Adipocyte (in vitro differentiated cells): ENCODE measurements around the gene ABHD17B.

ENCODE experiments used
- DNase-seq: peaks from one replicate; pipeline ENCODE4 v3.0.0-alpha.2; 2015; ENCODE audit warnings: low read depth
- H3K27me3 ChIP-seq: replicated peaks from 2 replicates; pipeline ENCODE4 v1.7.0; 2013; ENCODE audit warnings: mild to moderate bottlenecking, low read length, moderate library complexity; ENCODE audit not compliant: control insufficient read depth, insufficient read depth
- H3K36me3 ChIP-seq: 2 replicates; pipeline ENCODE4 v1.7.0; 2013; ENCODE audit warnings: low read length, mild to moderate bottlenecking, moderate library complexity; ENCODE audit not compliant: control insufficient read depth, insufficient read depth, severe bottlenecking
- H3K4me1 ChIP-seq: 2 replicates; pipeline ENCODE4 v1.7.0; 2013; ENCODE audit warnings: mild to moderate bottlenecking, low read length, moderate library complexity; ENCODE audit not compliant: control insufficient read depth, insufficient read depth
- H3K4me3 ChIP-seq: 2 replicates; pipeline ENCODE4 v1.7.0; 2013; ENCODE audit warnings: mild to moderate bottlenecking, low read length, moderate library complexity
- H3K9ac ChIP-seq: 2 replicates; pipeline ENCODE4 v1.7.0; 2013; ENCODE audit warnings: mild to moderate bottlenecking, low read length, moderate library complexity
- H3K9me3 ChIP-seq: 2 replicates; pipeline ENCODE4 v1.7.0; 2013; ENCODE audit warnings: mild to moderate bottlenecking, low read length, moderate library complexity; ENCODE audit not compliant: control insufficient read depth

The ABHD17B gene

DNA sequence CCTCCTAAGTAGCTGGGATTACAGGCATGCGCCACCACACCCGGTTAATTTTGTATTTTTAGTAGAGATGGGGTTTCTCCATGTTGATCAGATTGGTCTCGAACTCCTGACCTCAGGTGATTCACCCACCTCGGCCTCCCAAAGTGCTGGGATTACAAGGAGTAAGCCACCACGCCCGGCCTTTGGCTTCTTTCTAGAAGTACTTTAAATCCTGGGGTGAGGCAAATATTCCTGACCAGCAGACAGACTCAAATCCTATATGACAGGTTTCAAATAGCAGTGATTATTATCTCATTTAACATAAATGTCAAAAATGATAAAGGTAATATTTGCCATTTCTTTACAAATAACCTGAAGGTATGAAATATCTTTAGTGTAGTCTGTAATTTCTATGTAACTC, 35.6 kb downstream of the ABHD17B start:
- Histone ChIP-seq H3K4me1 (no peaks in the 10 kb centered on the region), H3K27me3 (no peaks in the 10 kb centered on the region), H3K9ac (no peak overlapping the region), H3K36me3 (peaks cover 15% of the 10 kb centered on the region), H3K9me3 (peaks cover 34% of the 10 kb centered on the region), H3K4me3 (no peak overlapping the region)
- DNase-seq: no peak

DNA sequence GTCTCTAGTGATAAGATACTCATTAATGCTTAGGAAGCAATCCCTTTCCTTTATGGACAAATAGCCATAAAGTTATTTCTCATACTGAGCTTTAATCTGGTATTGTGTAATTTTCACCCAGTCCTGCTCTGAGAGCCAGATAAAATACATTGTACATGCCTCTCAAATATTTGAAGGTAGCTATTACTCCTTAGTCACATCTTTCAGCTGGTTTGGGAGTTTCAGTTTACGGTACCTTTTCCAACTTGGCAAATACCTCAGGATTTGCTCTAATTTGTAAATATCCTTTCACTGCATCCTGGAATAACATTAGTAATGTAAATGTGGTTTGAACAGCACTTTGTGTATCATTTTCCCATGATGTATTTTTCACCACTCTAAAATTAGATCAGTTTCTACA, 47.4 kb downstream of the ABHD17B start:
- Histone ChIP-seq H3K9ac (no peak overlapping the region), H3K9me3 (peaks cover 21% of the 10 kb centered on the region), H3K4me1 (no peaks in the 10 kb centered on the region), H3K4me3 (no peak overlapping the region), H3K27me3 (no peaks in the 10 kb centered on the region), H3K36me3 (peaks cover 16% of the 10 kb centered on the region)
- DNase-seq: peak; percentile 25

DNA sequence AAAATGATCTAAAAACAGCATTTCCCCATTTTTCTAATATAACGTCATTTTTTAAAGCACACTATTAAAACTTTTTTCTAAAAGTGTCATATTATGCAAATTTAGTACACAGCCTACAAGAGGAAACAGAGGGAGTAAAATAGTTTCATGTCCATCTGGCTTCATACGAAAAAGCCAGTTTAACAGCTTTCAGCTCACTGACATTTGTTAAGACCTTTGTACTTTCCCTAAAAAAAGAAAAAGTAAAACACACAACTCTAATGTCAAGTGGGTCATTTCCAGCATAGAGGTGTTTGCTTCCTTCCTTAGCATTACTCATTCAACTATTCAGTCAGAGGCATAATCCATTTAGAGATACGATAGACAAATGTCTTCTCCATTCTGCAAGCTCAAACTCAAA, 49.4 kb downstream of the ABHD17B start:
- DNase-seq: no peak
- peaks cover 7% of the 10 kb centered on the region for H3K36me3 ChIP-seq
- no peak overlapping the region for H3K4me3 ChIP-seq
- H3K4me1 ChIP-seq: no peaks in the 10 kb centered on the region
- H3K9ac ChIP-seq: no peak overlapping the region
- peaks cover 21% of the 10 kb centered on the region for H3K9me3 ChIP-seq
- H3K27me3 ChIP-seq: no peaks in the 10 kb centered on the region

DNA sequence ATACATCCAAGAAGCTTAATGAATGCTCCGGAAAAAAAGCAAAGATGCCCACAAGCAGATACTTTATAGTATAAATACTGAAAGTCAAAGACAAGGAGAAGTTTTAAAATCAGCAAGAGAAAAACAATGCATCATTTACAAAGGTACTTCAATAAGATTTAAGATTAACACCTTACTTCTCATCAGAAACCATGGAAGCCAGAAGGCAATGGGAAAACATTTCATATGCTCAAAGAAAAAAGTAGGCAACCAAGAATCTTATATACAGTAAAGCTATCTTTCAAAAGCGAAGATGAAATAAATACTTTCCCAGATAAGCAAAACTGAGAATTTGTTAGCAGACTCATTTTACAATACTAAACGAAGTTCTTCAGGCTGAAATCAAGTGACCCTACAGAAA, 51.1 kb downstream of the ABHD17B start:
- Histone ChIP-seq H3K9me3 (peaks cover 21% of the 10 kb centered on the region), H3K9ac (no peak overlapping the region), H3K27me3 (no peaks in the 10 kb centered on the region), H3K4me3 (peak overlapping the region; percentile 26), H3K4me1 (no peaks in the 10 kb centered on the region), H3K36me3 (peaks cover 6% of the 10 kb centered on the region)
- DNase-seq: no peak

DNA sequence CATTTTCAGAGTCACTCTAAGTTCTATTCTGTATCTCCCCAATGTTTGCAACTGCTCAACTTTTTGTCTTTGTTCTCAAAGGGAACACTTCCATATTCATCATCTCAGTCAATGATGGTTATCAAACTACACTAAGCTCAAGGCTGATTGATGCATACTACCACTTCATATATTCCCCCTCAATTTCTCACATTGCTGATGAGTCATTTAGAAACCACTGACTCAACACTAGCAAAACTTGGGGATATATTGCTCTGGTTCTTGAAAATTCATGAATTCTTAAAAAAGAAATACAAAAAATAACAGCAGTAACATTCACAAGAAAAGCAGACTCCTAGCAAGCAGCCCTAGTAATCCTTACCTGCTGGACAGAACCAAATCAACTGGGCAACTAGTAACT, 52.2 kb downstream of the ABHD17B start:
- Histone ChIP-seq H3K4me3 (no peak overlapping the region), H3K36me3 (peaks cover 6% of the 10 kb centered on the region), H3K27me3 (no peaks in the 10 kb centered on the region), H3K4me1 (no peaks in the 10 kb centered on the region), H3K9me3 (peaks cover 21% of the 10 kb centered on the region), H3K9ac (no peak overlapping the region)
- no peak for DNase-seq

DNA sequence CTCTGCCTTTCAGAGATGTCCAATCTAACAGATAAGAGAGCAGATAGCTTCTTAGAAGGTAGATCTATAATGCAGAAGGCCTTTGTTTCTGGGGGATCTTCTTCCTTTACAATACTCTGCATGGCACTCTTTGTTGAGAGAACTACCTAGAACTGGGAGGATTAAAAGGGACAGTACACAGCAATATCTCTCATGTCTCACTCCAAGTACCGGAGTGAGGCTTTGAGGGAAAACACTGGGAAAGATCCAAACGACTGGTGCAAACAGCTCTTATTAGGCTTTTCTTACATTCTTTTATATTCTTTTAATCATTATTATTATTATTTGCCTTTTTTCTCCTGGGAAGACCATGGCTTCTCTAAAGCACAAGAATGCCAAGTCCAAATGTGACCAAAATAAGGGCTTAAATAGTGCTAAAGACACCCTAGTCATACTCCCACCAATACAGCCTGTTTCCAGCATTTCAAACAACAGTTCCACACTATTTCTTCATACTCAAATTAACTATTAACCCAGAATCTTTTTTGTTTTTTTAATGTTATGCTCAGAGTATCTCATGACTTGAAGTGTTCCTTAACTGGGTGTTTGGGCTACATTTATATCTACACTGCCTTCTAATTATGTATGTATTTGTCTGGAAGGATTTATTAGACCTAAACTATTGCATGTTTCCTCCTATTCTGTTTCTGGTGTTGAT, 52.7 kb downstream of the ABHD17B start:
- Histone ChIP-seq H3K9ac (no peak overlapping the region), H3K9me3 (peaks cover 21% of the 10 kb centered on the region), H3K4me1 (no peaks in the 10 kb centered on the region), H3K27me3 (no peaks in the 10 kb centered on the region), H3K36me3 (peaks cover 6% of the 10 kb centered on the region), H3K4me3 (no peak overlapping the region)
- DNase-seq: no peak

DNA sequence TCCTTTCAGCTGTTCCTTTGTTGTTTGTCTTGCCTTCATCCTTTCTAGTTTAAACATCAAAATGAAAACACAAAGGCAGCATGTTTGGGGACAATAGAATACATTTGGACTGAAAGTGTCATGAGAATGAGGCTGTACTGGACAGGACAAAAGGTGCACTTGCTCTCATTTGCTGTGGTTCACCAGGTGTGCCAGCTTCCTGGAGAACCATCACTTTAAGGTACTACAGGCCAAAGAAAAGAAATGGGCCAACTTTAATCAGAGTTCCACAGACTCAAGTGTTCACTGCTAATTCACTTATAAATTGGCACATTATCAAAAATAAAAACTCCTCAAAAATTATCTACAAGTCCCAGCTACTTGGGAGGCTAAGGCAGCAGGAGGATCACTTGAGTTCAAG, 53.8 kb downstream of the ABHD17B start:
- Histone ChIP-seq H3K4me3 (no peak overlapping the region), H3K27me3 (no peaks in the 10 kb centered on the region), H3K9me3 (peaks cover 21% of the 10 kb centered on the region), H3K36me3 (peaks cover 6% of the 10 kb centered on the region), H3K9ac (no peak overlapping the region), H3K4me1 (no peaks in the 10 kb centered on the region)
- DNase-seq: no peak

DNA sequence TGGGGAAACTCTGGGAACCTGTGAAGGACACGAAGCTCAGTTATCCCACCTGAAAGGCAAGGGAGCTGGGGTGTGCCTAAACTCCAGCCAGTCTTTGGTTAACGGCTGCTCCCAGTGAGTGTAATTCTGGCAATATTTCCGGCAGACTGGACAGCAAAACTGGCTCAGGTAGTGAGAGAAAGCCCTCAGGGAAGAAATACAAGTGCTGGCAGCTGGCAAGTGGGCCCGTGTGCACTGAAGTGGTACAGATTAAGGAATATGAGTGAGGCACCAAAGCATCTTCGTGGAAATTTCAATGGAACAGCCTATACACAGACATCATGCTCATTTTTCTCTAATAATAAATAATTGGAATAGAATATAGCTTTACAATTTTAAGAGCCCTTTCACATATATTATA, 56.2 kb downstream of the ABHD17B start:
- Histone ChIP-seq H3K36me3 (no peaks in the 10 kb centered on the region), H3K9me3 (peaks cover 10% of the 10 kb centered on the region), H3K4me1 (no peaks in the 10 kb centered on the region), H3K27me3 (no peaks in the 10 kb centered on the region), H3K4me3 (no peak overlapping the region), H3K9ac (no peak overlapping the region)
- no peak for DNase-seq

DNA sequence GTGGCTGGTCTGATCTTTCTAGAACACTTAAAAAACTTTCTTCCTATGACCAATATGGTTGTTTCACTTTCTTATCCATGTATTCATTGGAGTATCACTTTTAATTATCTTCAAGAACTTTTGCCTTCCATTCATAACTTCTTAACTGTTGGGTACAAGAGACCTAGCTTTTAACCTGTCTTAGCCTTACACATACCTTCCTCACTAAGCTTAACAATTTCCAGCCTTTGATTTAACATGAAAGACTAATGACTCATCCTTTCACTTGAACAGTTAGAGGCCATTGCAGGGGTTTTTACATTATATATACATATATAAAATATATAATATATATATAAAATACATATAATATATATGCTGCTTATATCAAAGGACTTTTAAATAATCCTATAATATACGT, 57.9 kb downstream of the ABHD17B start:
- no peak overlapping the region for H3K4me3 ChIP-seq
- no peaks in the 10 kb centered on the region for H3K9me3 ChIP-seq
- H3K9ac ChIP-seq: no peak overlapping the region
- no peaks in the 10 kb centered on the region for H3K4me1 ChIP-seq
- no peaks in the 10 kb centered on the region for H3K36me3 ChIP-seq
- H3K27me3 ChIP-seq: no peaks in the 10 kb centered on the region
- no peak for DNase-seq

DNA sequence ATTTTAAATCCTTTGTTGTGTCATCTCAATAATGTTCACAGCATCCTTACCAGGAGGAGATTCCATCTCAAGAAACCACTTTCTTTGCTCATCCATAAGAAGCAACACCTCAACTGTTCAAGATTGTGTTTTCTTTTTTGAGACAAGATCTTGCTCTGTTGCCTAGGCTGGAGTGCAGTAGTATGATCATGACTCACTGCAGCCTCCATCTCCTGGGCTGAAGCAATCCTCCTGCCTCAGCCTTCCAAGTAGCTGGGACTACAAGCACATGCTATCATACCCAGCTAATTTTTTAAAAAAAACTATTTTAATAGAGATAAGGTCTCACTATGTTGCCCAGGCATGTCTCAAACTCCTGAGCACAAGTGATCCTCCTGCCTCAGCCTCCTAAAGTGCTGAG, 60.0 kb downstream of the ABHD17B start:
- Histone ChIP-seq H3K36me3 (no peaks in the 10 kb centered on the region), H3K27me3 (no peaks in the 10 kb centered on the region), H3K4me3 (no peak overlapping the region), H3K4me1 (no peaks in the 10 kb centered on the region), H3K9me3 (no peaks in the 10 kb centered on the region), H3K9ac (no peak overlapping the region)
- no peak for DNase-seq

DNA sequence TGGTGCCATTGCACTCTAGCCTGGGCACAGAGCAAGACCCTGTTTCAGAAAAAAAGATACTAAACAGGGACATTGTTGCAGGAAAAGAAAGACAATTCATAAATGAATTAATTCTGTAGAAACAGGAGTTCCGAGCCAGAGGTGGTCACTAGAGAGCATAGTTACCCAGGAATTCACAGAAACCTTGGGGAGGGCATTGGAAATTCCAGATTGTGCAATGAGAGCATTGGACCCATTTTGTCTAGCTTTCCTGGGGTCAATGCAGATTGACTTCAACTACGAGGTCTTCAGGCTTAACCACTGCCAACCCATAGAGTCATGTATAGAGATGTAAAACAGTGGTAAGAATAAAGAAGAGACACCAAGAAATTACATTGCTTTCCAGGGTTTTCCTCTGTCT, 63.1 kb downstream of the ABHD17B start:
- no peaks in the 10 kb centered on the region for H3K9me3 ChIP-seq

DNA sequence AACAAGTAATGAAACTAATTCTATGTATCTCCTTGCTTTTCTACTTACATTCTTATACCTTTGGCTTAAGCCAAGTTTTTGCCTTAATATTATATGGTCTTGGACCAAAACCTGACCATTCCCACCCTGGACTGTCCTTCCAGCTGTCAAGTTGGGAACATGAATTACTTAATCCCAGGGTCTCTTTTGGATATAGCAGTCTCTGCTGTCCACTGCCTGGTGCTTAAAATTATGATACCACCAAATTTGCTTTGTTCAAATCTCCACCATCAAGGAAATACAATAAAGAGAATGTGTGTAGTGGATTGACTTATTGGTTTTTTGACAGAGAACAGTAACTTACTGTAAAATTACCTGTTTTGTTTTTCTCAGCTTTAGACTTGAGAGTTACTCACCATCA, 66.2 kb downstream of the ABHD17B start:
- H3K9me3 ChIP-seq: no peaks in the 10 kb centered on the region
- DNase-seq: no peak
- no peak overlapping the region for H3K4me3 ChIP-seq
- no peaks in the 10 kb centered on the region for H3K27me3 ChIP-seq
- no peaks in the 10 kb centered on the region for H3K4me1 ChIP-seq
- no peak overlapping the region for H3K9ac ChIP-seq
- H3K36me3 ChIP-seq: no peaks in the 10 kb centered on the region

More for the DNA sequence above, 63.1 kb downstream of the ABHD17B start:
- no peaks in the 10 kb centered on the region for H3K36me3 ChIP-seq
- H3K9ac ChIP-seq: no peak overlapping the region
- no peaks in the 10 kb centered on the region for H3K27me3 ChIP-seq
- H3K4me3 ChIP-seq: no peak overlapping the region
- no peaks in the 10 kb centered on the region for H3K4me1 ChIP-seq
- DNase-seq: no peak
